ENCODE data around the gene PFKP. TPM values are rescaled to one million over a fixed set of nuclear protein-coding genes. Genes with fewer than 3 reads are reported as not detected.

Gene PFKP
- total and polyA plus RNA-seq, 4 experiments from 2014 or later: 62.4 to 83.6 (median 73.2) TPM

- no peak overlapping the region for H3K4me3 ChIP-seq (ENCODE audit: low read length in 2 of 2)
- H3K27me3 ChIP-seq (ENCODE audit: insufficient read depth, low read length): no peaks in the 10 kb centered on the region
- no peak for DNase-seq
- intact Hi-C loops (cut with micrococcal nuclease): no loop called here
- Mint-ChIP-seq H3K27me3 (no peaks in the 10 kb centered on the region), H3K4me1 (no peaks in the 10 kb centered on the region), H3K27ac (peak overlapping the region in 1 of 7 donors; percentile 46), H3K36me3 (peaks cover 78 to 92% of the 10 kb centered on the region in 2 donors), H3K4me3 (no peak overlapping the region), H3K9me3 (no peaks in the 10 kb centered on the region)
- no peaks in the 10 kb centered on the region for H3K4me1 ChIP-seq (ENCODE audit: insufficient read depth, low read length)
- no peaks in the 10 kb centered on the region for H3K9me3 ChIP-seq (ENCODE audit: control insufficient read depth in 1 of 2, low read length in 2 of 2)
- peaks cover 88% of the 10 kb centered on the region for H3K36me3 ChIP-seq (ENCODE audit: insufficient read depth, low read length)
- ChIA-PET POLR2A (ENCODE audit: partially characterized antibody) (no interaction called here), CTCF (ENCODE audit: partially characterized antibody) (interaction anchor here (1.4 kb wide), 1 partner anchor 8 kb away, joined by 3 read pairs; no protein-coding TSS in a partner anchor)
- no peak overlapping the region for H3K27ac ChIP-seq (ENCODE audit: low read depth, low read length)
These were observed 76.0 kb downstream of the PFKP start for GRCh38 chr10:3143366-3143765.

DNA sequence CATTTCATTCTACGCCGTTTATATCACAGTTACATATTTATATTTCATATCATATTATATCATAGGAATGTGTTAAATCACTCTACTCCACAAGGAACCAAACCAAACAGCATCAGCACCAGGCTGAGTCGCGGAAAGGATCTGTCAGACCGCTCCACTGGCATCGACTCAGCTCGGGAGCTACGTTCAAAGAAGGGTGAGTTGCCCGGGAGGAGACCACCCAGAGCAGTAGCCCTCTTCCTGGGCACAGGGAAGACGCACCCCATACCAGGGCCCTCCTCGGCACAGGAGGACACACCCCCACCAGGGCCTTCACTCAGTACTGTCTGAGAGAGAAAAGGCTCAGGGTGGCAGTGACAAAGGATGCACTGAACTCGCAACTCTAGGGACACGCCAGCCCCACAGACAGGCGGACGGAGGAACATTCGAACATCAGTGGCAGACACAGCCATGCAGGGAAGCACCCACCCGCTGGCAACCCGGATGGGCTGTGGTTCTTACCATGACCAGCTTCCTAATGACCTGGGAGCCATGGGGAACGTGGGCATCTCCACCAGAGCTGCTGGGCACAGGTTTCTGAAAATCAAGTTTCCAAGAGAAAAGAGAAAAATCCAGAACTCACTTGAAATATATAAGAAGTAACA, 76.6 kb downstream of the PFKP start:
- Mint-ChIP-seq H3K4me1 (no peaks in the 10 kb centered on the region), H3K4me3 (no peak overlapping the region), H3K9me3 (no peaks in the 10 kb centered on the region), H3K36me3 (peaks cover 72 to 92% of the 10 kb centered on the region in 2 donors), H3K27ac (peak overlapping the region in 1 of 7 donors; percentile 46), H3K27me3 (no peaks in the 10 kb centered on the region)
- POLR2A ChIA-PET (ENCODE audit: partially characterized antibody): no interaction called here
- no peak for DNase-seq
- H3K4me1 ChIP-seq (ENCODE audit: insufficient read depth, low read length): no peaks in the 10 kb centered on the region
- no peaks in the 10 kb centered on the region for H3K9me3 ChIP-seq (ENCODE audit: control insufficient read depth in 1 of 2, low read length in 2 of 2)
- peaks cover 88% of the 10 kb centered on the region for H3K36me3 ChIP-seq (ENCODE audit: insufficient read depth, low read length)
- no peaks in the 10 kb centered on the region for H3K27me3 ChIP-seq (ENCODE audit: insufficient read depth, low read length)
- H3K27ac ChIP-seq (ENCODE audit: low read depth, low read length): no peak overlapping the region
- H3K4me3 ChIP-seq (ENCODE audit: low read length in 2 of 2): no peak overlapping the region
- CTCF ChIA-PET (ENCODE audit: partially characterized antibody): interaction anchor here (1.4 kb wide), 1 partner anchor 9 kb away, joined by 3 read pairs; no protein-coding TSS in a partner anchor
- intact Hi-C loops (cut with micrococcal nuclease): no loop called here

- Mint-ChIP-seq H3K27me3 (no peaks in the 10 kb centered on the region), H3K9me3 (no peaks in the 10 kb centered on the region), H3K27ac (no peak overlapping the region), H3K4me3 (no peak overlapping the region), H3K4me1 (no peaks in the 10 kb centered on the region), H3K36me3 (peaks cover 65 to 91% of the 10 kb centered on the region in 2 donors)
- POLR2A ChIA-PET (ENCODE audit: partially characterized antibody): no interaction called here
- CTCF ChIA-PET (ENCODE audit: partially characterized antibody): no interaction called here
- Histone ChIP-seq H3K36me3 (ENCODE audit: insufficient read depth, low read length) (peaks cover 83% of the 10 kb centered on the region), H3K27ac (ENCODE audit: low read depth, low read length) (no peak overlapping the region), H3K9me3 (ENCODE audit: control insufficient read depth in 1 of 2, low read length in 2 of 2) (no peaks in the 10 kb centered on the region), H3K4me1 (ENCODE audit: insufficient read depth, low read length) (no peaks in the 10 kb centered on the region), H3K4me3 (ENCODE audit: low read length in 2 of 2) (no peak overlapping the region), H3K27me3 (ENCODE audit: insufficient read depth, low read length) (no peaks in the 10 kb centered on the region)
- intact Hi-C loops (cut with micrococcal nuclease): no loop called here
- no peak for DNase-seq
These were observed 78.0 kb downstream of the PFKP start for GRCh38 chr10:3145366-3145765.

GRCh38 chr10:3146289-3146688, 78.9 kb downstream of the PFKP start:
- H3K27ac Mint-ChIP-seq: no peak overlapping the region
- Histone ChIP-seq H3K9me3 (ENCODE audit: control insufficient read depth in 1 of 2, low read length in 2 of 2) (no peaks in the 10 kb centered on the region), H3K4me1 (ENCODE audit: insufficient read depth, low read length) (no peaks in the 10 kb centered on the region), H3K36me3 (ENCODE audit: insufficient read depth, low read length) (peaks cover 84% of the 10 kb centered on the region), H3K27ac (ENCODE audit: low read depth, low read length) (no peak overlapping the region), H3K4me3 (ENCODE audit: low read length in 2 of 2) (no peak overlapping the region), H3K27me3 (ENCODE audit: insufficient read depth, low read length) (no peaks in the 10 kb centered on the region)
- no peaks in the 10 kb centered on the region for H3K9me3 Mint-ChIP-seq
- intact Hi-C loops (cut with micrococcal nuclease): no loop called here
- H3K4me3 Mint-ChIP-seq: no peak overlapping the region
- ChIA-PET CTCF (ENCODE audit: partially characterized antibody) (no interaction called here), POLR2A (ENCODE audit: partially characterized antibody) (no interaction called here)
- peaks cover 68 to 91% of the 10 kb centered on the region in 2 donors for H3K36me3 Mint-ChIP-seq
- no peaks in the 10 kb centered on the region for H3K4me1 Mint-ChIP-seq
- no peaks in the 10 kb centered on the region for H3K27me3 Mint-ChIP-seq
- no peak for DNase-seq

DNA sequence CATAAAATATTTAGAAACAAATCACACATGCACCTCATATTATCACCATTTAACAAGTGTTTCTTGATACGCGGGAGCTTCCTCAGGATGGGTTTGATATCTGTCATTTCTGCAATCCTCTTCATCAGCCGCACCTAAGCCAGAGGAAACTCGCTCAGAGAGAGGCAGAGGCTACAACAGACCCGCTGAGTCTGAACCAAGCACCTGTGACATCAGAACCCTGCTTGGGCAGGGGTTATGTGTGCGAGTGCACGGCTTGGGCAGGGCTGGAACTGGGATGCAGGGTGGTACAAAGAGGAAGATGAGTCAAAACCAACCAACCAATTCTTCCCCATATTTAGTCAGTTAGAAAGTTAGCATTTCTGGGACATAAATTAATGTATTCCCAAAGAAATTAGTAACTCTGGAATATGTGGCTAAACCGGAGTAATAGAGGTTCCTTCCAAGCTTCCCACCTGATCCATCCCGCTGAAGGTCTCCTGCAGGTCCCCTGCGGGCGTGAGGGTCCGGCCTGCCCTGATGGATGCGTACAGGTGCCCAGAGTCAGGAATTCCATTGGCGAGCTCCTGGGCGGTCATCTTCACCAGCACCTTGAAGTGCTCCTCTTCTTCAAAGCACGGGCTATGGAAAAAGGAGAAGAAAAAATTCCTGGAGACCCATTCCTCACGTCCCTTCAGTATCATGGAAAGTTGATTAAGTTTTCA, 79.9 kb downstream of the PFKP start:
- H3K36me3 Mint-ChIP-seq: peaks cover 61 to 92% of the 10 kb centered on the region in 2 donors
- ChIA-PET CTCF (ENCODE audit: partially characterized antibody) (no interaction called here), POLR2A (ENCODE audit: partially characterized antibody) (no interaction called here)
- H3K9me3 Mint-ChIP-seq: no peaks in the 10 kb centered on the region
- H3K4me1 ChIP-seq (ENCODE audit: insufficient read depth, low read length): no peaks in the 10 kb centered on the region
- no peaks in the 10 kb centered on the region for H3K9me3 ChIP-seq (ENCODE audit: control insufficient read depth in 1 of 2, low read length in 2 of 2)
- no peak overlapping the region for H3K4me3 ChIP-seq (ENCODE audit: low read length in 2 of 2)
- intact Hi-C loops (cut with micrococcal nuclease): no loop called here
- H3K4me3 Mint-ChIP-seq: no peak overlapping the region
- no peak for DNase-seq
- peak overlapping the region in 1 of 7 donors; percentile 36 for H3K27ac Mint-ChIP-seq
- no peak overlapping the region for H3K27ac ChIP-seq (ENCODE audit: low read depth, low read length)
- H3K27me3 ChIP-seq (ENCODE audit: insufficient read depth, low read length): no peaks in the 10 kb centered on the region
- H3K4me1 Mint-ChIP-seq: no peaks in the 10 kb centered on the region
- peaks cover 81% of the 10 kb centered on the region for H3K36me3 ChIP-seq (ENCODE audit: insufficient read depth, low read length)
- H3K27me3 Mint-ChIP-seq: no peaks in the 10 kb centered on the region

DNA sequence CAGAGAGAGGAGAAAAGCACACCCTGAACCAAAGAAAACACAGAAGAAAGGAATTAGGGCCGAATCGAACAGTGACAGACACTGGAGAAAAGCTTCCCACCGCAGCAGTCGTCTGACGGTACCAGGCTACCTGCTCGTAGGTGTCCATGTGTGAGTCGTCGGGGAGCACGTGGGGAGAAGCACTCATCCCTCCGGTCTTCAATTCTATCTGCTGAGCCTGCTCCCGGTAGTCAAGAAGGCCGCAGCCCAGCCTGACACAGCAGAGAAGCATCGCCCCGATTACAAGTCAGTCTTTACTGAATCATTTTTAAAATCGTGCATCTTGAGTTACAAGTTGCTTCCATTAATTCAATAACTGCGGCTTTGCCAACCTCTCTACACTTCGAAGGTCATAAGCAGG, 80.7 kb downstream of the PFKP start:
- Histone ChIP-seq H3K9me3 (ENCODE audit: control insufficient read depth in 1 of 2, low read length in 2 of 2) (no peaks in the 10 kb centered on the region), H3K36me3 (ENCODE audit: insufficient read depth, low read length) (peaks cover 81% of the 10 kb centered on the region), H3K27ac (ENCODE audit: low read depth, low read length) (no peak overlapping the region), H3K4me1 (ENCODE audit: insufficient read depth, low read length) (no peaks in the 10 kb centered on the region), H3K27me3 (ENCODE audit: insufficient read depth, low read length) (no peaks in the 10 kb centered on the region), H3K4me3 (ENCODE audit: low read length in 2 of 2) (no peak overlapping the region)
- H3K27me3 Mint-ChIP-seq: no peaks in the 10 kb centered on the region
- peak overlapping the region in 1 of 7 donors; percentile 36 for H3K27ac Mint-ChIP-seq
- H3K4me1 Mint-ChIP-seq: no peaks in the 10 kb centered on the region
- ChIA-PET CTCF (ENCODE audit: partially characterized antibody) (no interaction called here), POLR2A (ENCODE audit: partially characterized antibody) (no interaction called here)
- no peaks in the 10 kb centered on the region for H3K9me3 Mint-ChIP-seq
- intact Hi-C loops (cut with micrococcal nuclease): no loop called here
- peaks cover 62 to 93% of the 10 kb centered on the region in 2 donors for H3K36me3 Mint-ChIP-seq
- H3K4me3 Mint-ChIP-seq: no peak overlapping the region
- no peak for DNase-seq

- POLR2A ChIA-PET (ENCODE audit: partially characterized antibody): no interaction called here
- H3K36me3 Mint-ChIP-seq: peaks cover 62 to 93% of the 10 kb centered on the region in 2 donors
These were observed 81.6 kb downstream of the PFKP start for GRCh38 chr10:3148994-3149393.

More at GRCh38 chr10:3148994-3149393, 81.6 kb downstream of the PFKP start:
- no peak for DNase-seq
- CTCF ChIA-PET (ENCODE audit: partially characterized antibody): no interaction called here
- Histone ChIP-seq H3K9me3 (ENCODE audit: control insufficient read depth in 1 of 2, low read length in 2 of 2) (no peaks in the 10 kb centered on the region), H3K27ac (ENCODE audit: low read depth, low read length) (no peak overlapping the region), H3K36me3 (ENCODE audit: insufficient read depth, low read length) (peaks cover 78% of the 10 kb centered on the region), H3K27me3 (ENCODE audit: insufficient read depth, low read length) (no peaks in the 10 kb centered on the region), H3K4me1 (ENCODE audit: insufficient read depth, low read length) (no peaks in the 10 kb centered on the region), H3K4me3 (ENCODE audit: low read length in 2 of 2) (no peak overlapping the region)
- Mint-ChIP-seq H3K4me3 (no peak overlapping the region), H3K27me3 (no peaks in the 10 kb centered on the region), H3K27ac (no peak overlapping the region), H3K9me3 (no peaks in the 10 kb centered on the region), H3K4me1 (no peaks in the 10 kb centered on the region)
- intact Hi-C loops (cut with micrococcal nuclease): no loop called here

All from CD4-positive, alpha-beta memory T cell (primary cell).